ENCODE results near the gene ASB13.
"Not testable (repeated sequence)": the region's sequence is repeated elsewhere in the genome, so short reads cannot be mapped to it uniquely, and the experiment has no call there.

ASB13 gene

GRCh38 chr10:5603848-5604170, 62.6 kb downstream of the ASB13 start:
- no peak for DNase-seq

- DNase-seq = no peak
Observed at GRCh38 chr10:5603091-5603847, 63.1 kb downstream of the ASB13 start.

GRCh38 chr10:5601826-5602495, 64.4 kb downstream of the ASB13 start:
- DNase-seq = no peak

GRCh38 chr10:5600908-5601307, 65.5 kb downstream of the ASB13 start:
- no peak for DNase-seq

GRCh38 chr10:5599613-5600520, 66.5 kb downstream of the ASB13 start:
- no peak for DNase-seq

GRCh38 chr10:5598085-5598690, 68.2 kb downstream of the ASB13 start:
- DNase-seq = no peak

GRCh38 chr10:5596611-5597341, 69.6 kb downstream of the ASB13 start:
- DNase-seq = no peak

GRCh38 chr10:5595994-5596471, 70.4 kb downstream of the ASB13 start:
- DNase-seq = no peak

GRCh38 chr10:5595591-5595990, 70.8 kb downstream of the ASB13 start:
- DNase-seq = no peak

GRCh38 chr10:5595095-5595494, 71.3 kb downstream of the ASB13 start:
- DNase-seq = no peak

GRCh38 chr10:5594271-5595049, 71.9 kb downstream of the ASB13 start:
- DNase-seq = no peak

- DNase-seq = not testable (repeated sequence)
Observed at GRCh38 chr10:5593347-5593746, 73.0 kb downstream of the ASB13 start.

GRCh38 chr10:5592070-5592469, 74.3 kb downstream of the ASB13 start:
- DNase-seq = no peak

GRCh38 chr10:5591336-5591824, 75.0 kb downstream of the ASB13 start:
- no peak for DNase-seq

GRCh38 chr10:5590816-5591215, 75.6 kb downstream of the ASB13 start:
- no peak for DNase-seq

GRCh38 chr10:5589661-5590511, 76.5 kb downstream of the ASB13 start:
- no peak for DNase-seq

GRCh38 chr10:5589011-5589660, 77.3 kb downstream of the ASB13 start:
- no peak for DNase-seq
